Lung (tissue), 12 donors: ENCODE data around the gene ATP1A1. TPM values are rescaled to one million over a fixed set of nuclear protein-coding genes. Genes with fewer than 3 reads are reported as not detected.

Source experiments
- ATAC-seq: fragments of 200-7000 bp; cut with Tn5 transposase; one replicate; pipeline ENCODE4 v1.9.1; 2020; ENCODE audit warnings: moderate number of reproducible peaks; ENCODE audit not compliant: insufficient read depth, low FRiP score
- DNase-seq, 3 donors: peaks; one replicate each; pipeline ENCODE4 v3.0.0-alpha.2; 2013 to 2017
- H3K27ac ChIP-seq, 2 donors: one replicate each; pipeline ENCODE4 v1.5.1; 2013; ENCODE audit warnings: mild to moderate bottlenecking in 2 of 2, moderate library complexity in 2 of 2, control low read depth in 1 of 2, inconsistent platforms in 1 of 2, low read depth in 1 of 2, low read length in 1 of 2
- H3K27me3 ChIP-seq, 3 donors: one replicate each; pipeline ENCODE4 v1.5.1; 2013; ENCODE audit warnings: low read length in 2 of 3; ENCODE audit not compliant: control insufficient read depth in 3 of 3, insufficient read depth in 3 of 3
- H3K36me3 ChIP-seq, 4 donors: one replicate each; pipeline ENCODE4 v1.5.1; 2013; ENCODE audit warnings: low read length in 4 of 4, mild to moderate bottlenecking in 1 of 4, moderate library complexity in 1 of 4; ENCODE audit not compliant: control insufficient read depth in 4 of 4, insufficient read depth in 4 of 4
- H3K4me1 ChIP-seq, 5 donors: one replicate each; pipeline ENCODE4 v1.5.1; 2013; ENCODE audit warnings: low read length in 5 of 5, mild to moderate bottlenecking in 2 of 5, moderate library complexity in 1 of 5; ENCODE audit not compliant: control insufficient read depth in 5 of 5, insufficient read depth in 5 of 5
- H3K4me3 ChIP-seq: one replicate; pipeline ENCODE4 v1.5.1; 2013; ENCODE audit warnings: mild to moderate bottlenecking, control low read depth, moderate library complexity
- H3K9ac ChIP-seq, 2 donors: one replicate each; pipeline ENCODE4 v1.5.1; 2013; ENCODE audit warnings: low read length in 2 of 2, control low read depth in 1 of 2; ENCODE audit not compliant: insufficient read depth in 1 of 2
- H3K9me3 ChIP-seq, 4 donors: one replicate each; pipeline ENCODE4 v1.5.1; 2013; ENCODE audit warnings: low read length in 3 of 4, mild to moderate bottlenecking in 1 of 4, moderate library complexity in 1 of 4; ENCODE audit not compliant: control insufficient read depth in 4 of 4, insufficient read depth in 3 of 4
- CTCF ChIP-seq: IDR thresholded peaks from 2 replicates; pipeline ENCODE4 v1.5.1; 2012; ENCODE audit warnings: mild to moderate bottlenecking; ENCODE audit errors: control extremely low read depth, extremely low read depth
- WGBS, 2 donors: extraction: QIAGEN DNeasy Blood & Tissue Kit; methylation state at CpG; one replicate each; pipeline ENCODE4 v1.1.7; 2013; 5-methylcytosine and 5-hydroxymethylcytosine counted together
- polyA plus RNA-seq, 2 donors: library from polyadenylated mRNA; stranded (reverse); fragments of 200-250 nt; gene quantifications; one replicate each; pipeline ENCODE4 v1.2.1, GENCODE V29; 2013
- total RNA-seq, 2 donors: library from RNA; depleted of rRNA in 1 of 2; stranded (reverse); fragments of >200 nt in 1 of 2; gene quantifications; one replicate each; pipeline ENCODE4 v1.2.1, GENCODE V29; 2014 to 2021
- donor health status: control.
- donor health status: control.
- donor health status: Bipolar disorder and iron deficiency.
- donor health status: healthy.
- donor health status: DM: yes; HTN: yes; CAD: no.

ATP1A1 gene
- total and polyA plus RNA-seq, 4 donors: 320 to 715 (median 612) TPM

- Histone ChIP-seq H3K27me3 (no peaks in the 10 kb centered on the region), H3K4me3 (no peak overlapping the region), H3K27ac (peak overlapping the region in 1 of 2 donors; percentile 21), H3K9ac (no peak overlapping the region), H3K4me1 (no peaks in the 10 kb centered on the region), H3K9me3 (no peaks in the 10 kb centered on the region), H3K36me3 (peaks cover 56 to 81% (median 61%) of the 10 kb centered on the region in 4 donors)
- no peak for TF ChIP-seq CTCF
- ATAC-seq: no peak
- WGBS, 2 donors: 79 to 94% methylated on average over 5 of the region's 5 CpGs
- DNase-seq: no peak
These were observed 24.7 kb downstream of the ATP1A1 start for GRCh38 chr1:116397728-116398127.

- WGBS, 2 donors: 94 to 95% methylated on average over 6 of the region's 6 CpGs
- H3K36me3 ChIP-seq: peaks cover 54 to 83% (median 71%) of the 10 kb centered on the region in 4 donors
- ATAC-seq (no peak), DNase-seq (no peak)
- no peaks in the 10 kb centered on the region for H3K4me1 ChIP-seq
- H3K4me3 ChIP-seq: no peak overlapping the region
- H3K9ac ChIP-seq: no peak overlapping the region
- H3K9me3 ChIP-seq: no peaks in the 10 kb centered on the region
- no peaks in the 10 kb centered on the region for H3K27me3 ChIP-seq
- no peak for TF ChIP-seq CTCF
- H3K27ac ChIP-seq: no peak overlapping the region
These were observed 27.7 kb downstream of the ATP1A1 start for GRCh38 chr1:116400780-116401179.

GRCh38 chr1:116401646-116402176, 28.7 kb downstream of the ATP1A1 start:
- H3K9me3 ChIP-seq: no peaks in the 10 kb centered on the region
- H3K27ac ChIP-seq: no peak overlapping the region
- no peak for TF ChIP-seq CTCF
- no peak for ATAC-seq
- no peak for DNase-seq
- H3K27me3 ChIP-seq: no peaks in the 10 kb centered on the region
- no peak overlapping the region for H3K4me3 ChIP-seq
- no peaks in the 10 kb centered on the region for H3K4me1 ChIP-seq
- peaks cover 51 to 85% (median 71%) of the 10 kb centered on the region in 4 donors for H3K36me3 ChIP-seq
- H3K9ac ChIP-seq: no peak overlapping the region
- WGBS, 2 donors: 98 to 100% methylated on average over 3 of the region's 3 CpGs

GRCh38 chr1:116402333-116402732, 29.3 kb downstream of the ATP1A1 start:
- no peak for DNase-seq
- TF ChIP-seq CTCF: no peak
- Histone ChIP-seq H3K27me3 (no peaks in the 10 kb centered on the region), H3K4me1 (no peaks in the 10 kb centered on the region), H3K4me3 (no peak overlapping the region), H3K27ac (peak overlapping the region in 1 of 2 donors; percentile 44), H3K36me3 (peaks cover 47 to 85% (median 68%) of the 10 kb centered on the region in 4 donors), H3K9me3 (no peaks in the 10 kb centered on the region), H3K9ac (no peak overlapping the region)
- no peak for ATAC-seq
- 81 to 84% methylated on average over 3 of the region's 3 CpGs for WGBS, 2 donors
